WTC11 (cell line): ENCODE data around the gene DSTYK. TPM values are rescaled to one million over a fixed set of nuclear protein-coding genes. Genes with fewer than 3 reads are reported as not detected.

Experiments used
- ATAC-seq: fragments of 200-7000 bp; cut with Tn5 transposase; 2 replicates; pipeline ENCODE4 v1.10.0; 2021; ENCODE audit warnings: mild to moderate bottlenecking, moderate library complexity
- CTCF ChIA-PET: fragments of 300-600 bp; sonication (Branson Sonifier 250); formaldehyde crosslinking; loops from one replicate; lab custom pipeline; 2021; ENCODE audit warnings: antibody characterized with exemption; lab: Charles Lee
- POLR2A ChIA-PET: fragments of 350-600 bp; sonication (Branson Sonifier 250); formaldehyde crosslinking; loops from one replicate; lab custom pipeline; 2021; ENCODE audit warnings: antibody characterized with exemption; lab: Charles Lee
- DNase-seq: peaks from one replicate; pipeline ENCODE4 v3.0.0; 2021; ENCODE audit warnings: low spot score
- H3K27ac Mint-ChIP-seq: 2 replicates; pipeline ENCODE4 v1.8.0; 2021; ENCODE audit warnings: mixed read lengths
- H3K27me3 Mint-ChIP-seq: 2 replicates; pipeline ENCODE4 v1.8.0; 2021; ENCODE audit warnings: low read depth, mild to moderate bottlenecking, moderate library complexity, mixed read lengths
- H3K36me3 Mint-ChIP-seq: 2 replicates; pipeline ENCODE4 v1.8.0; 2021; ENCODE audit warnings: mixed read lengths
- H3K4me1 Mint-ChIP-seq: 2 replicates; pipeline ENCODE4 v1.8.0; 2022; ENCODE audit warnings: mixed read lengths
- H3K4me3 Mint-ChIP-seq: 2 replicates; pipeline ENCODE4 v1.8.0; 2021; ENCODE audit warnings: mild to moderate bottlenecking, moderate library complexity, mixed read lengths
- H3K9me3 Mint-ChIP-seq: 2 replicates; pipeline ENCODE4 v1.8.0; 2021; ENCODE audit warnings: mixed read lengths
- ATF3 ChIP-seq: sonication (generic); formaldehyde crosslinking; conservative IDR thresholded peaks from 2 replicates; pipeline ENCODE4 v1.8.1; 2022; ENCODE audit warnings: mild to moderate bottlenecking, missing genetic modification reagents
- CTCF ChIP-seq: fragments of 200-600 bp; IDR thresholded peaks from 2 replicates; pipeline ENCODE4 v1.8.0; 2022; ENCODE audit warnings: antibody characterized with exemption
- E2F1 ChIP-seq: sonication (generic); formaldehyde crosslinking; IDR thresholded peaks from 2 replicates; pipeline ENCODE4 v1.8.0; 2022; ENCODE audit warnings: mild to moderate bottlenecking, missing genetic modification reagents
- ETV6 ChIP-seq: sonication (generic); formaldehyde crosslinking; IDR thresholded peaks from 2 replicates; pipeline ENCODE4 v1.8.1; 2022; ENCODE audit warnings: mild to moderate bottlenecking, missing genetic modification reagents
- JUN ChIP-seq: sonication (generic); formaldehyde crosslinking; IDR thresholded peaks from 2 replicates; pipeline ENCODE4 v1.8.0; 2023; ENCODE audit warnings: mild to moderate bottlenecking, missing genetic modification reagents
- MAX ChIP-seq: sonication (generic); formaldehyde crosslinking; IDR thresholded peaks from 2 replicates; pipeline ENCODE4 v1.8.0; 2022; ENCODE audit warnings: mild to moderate bottlenecking, missing genetic modification reagents
- MXD4 ChIP-seq: fragments of 250-450 bp; sonication (Bioruptor Pico); IDR thresholded peaks from 2 replicates; pipeline ENCODE4 v1.8.0; 2021; ENCODE audit warnings: mild to moderate bottlenecking, moderate library complexity, borderline replicate concordance
- PRDM15 ChIP-seq: sonication (generic); formaldehyde crosslinking; IDR thresholded peaks from 2 replicates; pipeline ENCODE4 v1.8.0; 2022; ENCODE audit warnings: missing genetic modification reagents
- TEAD4 ChIP-seq: sonication (generic); formaldehyde crosslinking; IDR thresholded peaks from 2 replicates; pipeline ENCODE4 v1.8.0; 2022; ENCODE audit warnings: mild to moderate bottlenecking, missing genetic modification reagents
- ZNF281 ChIP-seq: sonication (generic); formaldehyde crosslinking; IDR thresholded peaks from 2 replicates; pipeline ENCODE4 v1.8.0; 2023; ENCODE audit warnings: mild to moderate bottlenecking, missing genetic modification reagents
- total RNA-seq: library from RNA; stranded (reverse); gene quantifications from 3 replicates; pipeline ENCODE4 v1.2.3, GENCODE V29; 2021

The DSTYK gene
- total RNA-seq, 1 experiment from 2014 or later = 11.6 TPM

GRCh38 chr1:205255941-205256780 lies 44.7 kb upstream of the DSTYK start:
- H3K27ac Mint-ChIP-seq = 0 out of 2 replicates have a peak overlapping the region, but pooled peaks have one; percentile 83
- peak; percentile 93 for DNase-seq
- no peaks in the 10 kb centered on the region for H3K36me3 Mint-ChIP-seq

More at GRCh38 chr1:205255941-205256780, 44.7 kb upstream of the DSTYK start:
- ATAC-seq = peak; percentile 90
- Mint-ChIP-seq H3K4me3 (no peak overlapping the region), H3K27me3 (no peaks in the 10 kb centered on the region), H3K9me3 (no peaks in the 10 kb centered on the region), H3K4me1 (peaks cover 17% of the 10 kb centered on the region)
- ChIA-PET CTCF (interaction anchor here (0.5 to 6.7 kb wide), 55 partner anchors 9 to 424 kb away, joined by 3 to 166 read pairs (median 4); partner anchors contain the start of genes RBBP5, SLC45A3 and TMCC2), POLR2A (interaction anchor here (0.5 to 0.9 kb wide), 2 partner anchors 26 to 45 kb away, joined by 3 to 5 read pairs; no protein-coding TSS in a partner anchor)
- TF ChIP-seq MAX (CRISPR knock-in tag) = 0 out of 2 replicates have a peak, but pooled peaks have one; percentile 19
- TF ChIP-seq JUN = no peak
- no peak for TF ChIP-seq E2F1
- no peak for TF ChIP-seq PRDM15 (CRISPR knock-in tag)
- TF ChIP-seq CTCF = peak; percentile 98
- TF ChIP-seq MXD4 (CRISPR knock-in tag) = no peak
- TF ChIP-seq ATF3 (CRISPR knock-in tag) = no peak
- TF ChIP-seq ETV6 (CRISPR knock-in tag) = no peak
- no peak for TF ChIP-seq ZNF281 (CRISPR knock-in tag)
- no peak for TF ChIP-seq TEAD4 (CRISPR knock-in tag)
